Esophagus mucosa (tissue), 1 donor: ENCODE results near the gene RPL29. TPM values are rescaled to one million over a fixed set of nuclear protein-coding genes. Genes with fewer than 3 reads are reported as not detected.
A peak's percentile ranks its signal among the peaks of the same experiment; 100 is the strongest.

Experiments used
- ATAC-seq: fragments of 200-7000 bp; cut with Tn5 transposase; one replicate; pipeline ENCODE4 v1.9.1; 2020
- total RNA-seq: library from RNA; stranded (reverse); gene quantifications from one replicate; pipeline ENCODE4 v1.2.4, GENCODE V29; 2023
- donor health status: DM: yes; HTN: yes; CAD: no.

Gene RPL29
- total RNA-seq, 1 donor from 2014 or later, result 1,513 TPM

GRCh38 chr3:51962854-51963530 lies 32.7 kb downstream of the RPL29 start:
- no peak for ATAC-seq

- no peak for ATAC-seq
Measured at GRCh38 chr3:51961602-51962569, 33.8 kb downstream of the RPL29 start.

GRCh38 chr3:51961011-51961410 lies 34.7 kb downstream of the RPL29 start:
- ATAC-seq, result no peak

- ATAC-seq, result no peak
Measured at GRCh38 chr3:51960386-51960785, 35.3 kb downstream of the RPL29 start.

- ATAC-seq, result no peak
Measured at GRCh38 chr3:51959651-51960050, 36.0 kb downstream of the RPL29 start.

GRCh38 chr3:51958603-51959521 lies 36.8 kb downstream of the RPL29 start:
- no peak for ATAC-seq

- no peak for ATAC-seq
Measured at GRCh38 chr3:51957520-51958205, 38.0 kb downstream of the RPL29 start.

- ATAC-seq, result peak; percentile 85
Measured at GRCh38 chr3:51955893-51956770, 39.6 kb downstream of the RPL29 start.

- peak; percentile 23 for ATAC-seq
Measured at GRCh38 chr3:51955175-51955892, 40.4 kb downstream of the RPL29 start, which contains the start of gene GPR62. GPR62 (plus strand) TSS chr3:51955381; CDS start chr3:51955653, 272 bp downstream.

GRCh38 chr3:51954713-51955112 lies 41.0 kb downstream of the RPL29 start:
- ATAC-seq, result no peak

- ATAC-seq, result no peak
Measured at GRCh38 chr3:51954105-51954504, 41.6 kb downstream of the RPL29 start.

GRCh38 chr3:51953445-51953844 lies 42.2 kb downstream of the RPL29 start:
- no peak for ATAC-seq

GRCh38 chr3:51950899-51951298 lies 44.8 kb downstream of the RPL29 start:
- no peak for ATAC-seq

- ATAC-seq, result no peak
Measured at GRCh38 chr3:51949121-51949520, 46.6 kb downstream of the RPL29 start.

GRCh38 chr3:51948016-51948580 lies 47.6 kb downstream of the RPL29 start:
- ATAC-seq, result no peak

GRCh38 chr3:51947215-51947900 lies 48.3 kb downstream of the RPL29 start:
- no peak for ATAC-seq

- ATAC-seq, result no peak
Measured at GRCh38 chr3:51946796-51947195, 48.9 kb downstream of the RPL29 start.

GRCh38 chr3:51945926-51946705 lies 49.6 kb downstream of the RPL29 start:
- ATAC-seq, result no peak
